ENCODE measurements around the gene TRIM46.

The TRIM46 gene

GRCh38 chr1:155184351-155184811 lies 10.7 kb downstream of the TRIM46 start:
- Mint-ChIP-seq H3K9me3 (no peaks in the 10 kb centered on the region), H3K36me3 (ENCODE audit: low read depth) (peaks cover 15% of the 10 kb centered on the region), H3K4me1 (peaks cover 27% of the 10 kb centered on the region), H3K27me3 (ENCODE audit: low read depth, poor library complexity) (peaks cover 7% of the 10 kb centered on the region), H3K27ac (no peak overlapping the region), H3K4me3 (no peak overlapping the region)
- DNase-seq, result no peak
- no peak for TF ChIP-seq CTCF (IDR thresholded peaks at IDR 0.05)

- no peaks in the 10 kb centered on the region for H3K9me3 Mint-ChIP-seq
- no peak for TF ChIP-seq CTCF (IDR thresholded peaks at IDR 0.05)
- H3K27ac Mint-ChIP-seq, result peak overlapping the region; percentile 76
- peaks cover 7% of the 10 kb centered on the region for H3K27me3 Mint-ChIP-seq (ENCODE audit: low read depth, poor library complexity)
- H3K36me3 Mint-ChIP-seq (ENCODE audit: low read depth), result peaks cover 14% of the 10 kb centered on the region
- DNase-seq, result no peak
- H3K4me1 Mint-ChIP-seq, result peaks cover 27% of the 10 kb centered on the region
- no peak overlapping the region for H3K4me3 Mint-ChIP-seq
These were observed 11.5 kb downstream of the TRIM46 start for GRCh38 chr1:155184835-155185782.

- no peak for TF ChIP-seq CTCF (IDR thresholded peaks at IDR 0.05)
- Mint-ChIP-seq H3K27ac (peak overlapping the region; percentile 76), H3K4me3 (no peak overlapping the region), H3K36me3 (ENCODE audit: low read depth) (peaks cover 14% of the 10 kb centered on the region), H3K4me1 (peaks cover 27% of the 10 kb centered on the region), H3K27me3 (ENCODE audit: low read depth, poor library complexity) (peaks cover 7% of the 10 kb centered on the region), H3K9me3 (no peaks in the 10 kb centered on the region)
- no peak for DNase-seq
These were observed 12.1 kb downstream of the TRIM46 start for GRCh38 chr1:155185783-155186066.

GRCh38 chr1:155186067-155186793 lies 12.6 kb downstream of the TRIM46 start:
- H3K27ac Mint-ChIP-seq, result peak overlapping the region; percentile 50
- H3K27me3 Mint-ChIP-seq (ENCODE audit: low read depth, poor library complexity), result peaks cover 7% of the 10 kb centered on the region
- peaks cover 27% of the 10 kb centered on the region for H3K4me1 Mint-ChIP-seq
- H3K4me3 Mint-ChIP-seq, result no peak overlapping the region
- no peak for DNase-seq
- TF ChIP-seq CTCF (IDR thresholded peaks at IDR 0.05), result no peak
- H3K36me3 Mint-ChIP-seq (ENCODE audit: low read depth), result peaks cover 12% of the 10 kb centered on the region
- H3K9me3 Mint-ChIP-seq, result no peaks in the 10 kb centered on the region

GRCh38 chr1:155186794-155187455 lies 13.3 kb downstream of the TRIM46 start:
- H3K4me1 Mint-ChIP-seq, result peaks cover 28% of the 10 kb centered on the region
- no peak for TF ChIP-seq CTCF (IDR thresholded peaks at IDR 0.05)
- peaks cover 5% of the 10 kb centered on the region for H3K36me3 Mint-ChIP-seq (ENCODE audit: low read depth)
- H3K27me3 Mint-ChIP-seq (ENCODE audit: low read depth, poor library complexity), result peaks cover 7% of the 10 kb centered on the region
- H3K27ac Mint-ChIP-seq, result peak overlapping the region; percentile 14
- H3K4me3 Mint-ChIP-seq, result no peak overlapping the region
- no peak for DNase-seq
- H3K9me3 Mint-ChIP-seq, result no peaks in the 10 kb centered on the region

Measured in nephron progenitor cell (in vitro differentiated cells).